GM12873 (cell line): ENCODE results near the gene C1QTNF7.

Source experiments
- TF ChIP-seq, protein P1 (sequence below): IDR thresholded peaks from 2 replicates; pipeline ENCODE4 v1.5.1; 2012; ENCODE audit warnings: low read depth, mild to moderate bottlenecking, moderate library complexity, low read length, control low read depth; ENCODE audit not compliant: insufficient read depth; ENCODE audit errors: missing control alignments

C1QTNF7 gene

DNA sequence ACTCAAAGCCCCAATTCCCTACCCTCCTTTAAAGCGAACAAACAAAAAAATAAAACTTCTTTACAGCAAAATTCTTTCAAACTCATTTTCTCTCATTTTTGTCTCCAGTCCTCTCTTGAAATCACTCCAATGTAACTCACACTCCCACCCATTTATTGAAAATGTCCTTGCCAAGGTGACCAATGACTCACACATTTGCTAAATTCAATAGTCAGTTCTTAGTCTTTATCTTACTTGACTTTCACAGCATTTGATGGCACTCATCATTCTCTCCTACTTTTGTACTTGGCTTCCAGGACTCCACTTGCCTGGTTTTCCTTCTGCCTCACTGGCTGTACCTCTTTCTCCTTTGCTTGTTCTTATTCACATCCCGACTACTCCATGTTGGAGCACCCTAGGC lies 61.7 kb downstream of the C1QTNF7 start:
- TF ChIP-seq, protein P1, sequence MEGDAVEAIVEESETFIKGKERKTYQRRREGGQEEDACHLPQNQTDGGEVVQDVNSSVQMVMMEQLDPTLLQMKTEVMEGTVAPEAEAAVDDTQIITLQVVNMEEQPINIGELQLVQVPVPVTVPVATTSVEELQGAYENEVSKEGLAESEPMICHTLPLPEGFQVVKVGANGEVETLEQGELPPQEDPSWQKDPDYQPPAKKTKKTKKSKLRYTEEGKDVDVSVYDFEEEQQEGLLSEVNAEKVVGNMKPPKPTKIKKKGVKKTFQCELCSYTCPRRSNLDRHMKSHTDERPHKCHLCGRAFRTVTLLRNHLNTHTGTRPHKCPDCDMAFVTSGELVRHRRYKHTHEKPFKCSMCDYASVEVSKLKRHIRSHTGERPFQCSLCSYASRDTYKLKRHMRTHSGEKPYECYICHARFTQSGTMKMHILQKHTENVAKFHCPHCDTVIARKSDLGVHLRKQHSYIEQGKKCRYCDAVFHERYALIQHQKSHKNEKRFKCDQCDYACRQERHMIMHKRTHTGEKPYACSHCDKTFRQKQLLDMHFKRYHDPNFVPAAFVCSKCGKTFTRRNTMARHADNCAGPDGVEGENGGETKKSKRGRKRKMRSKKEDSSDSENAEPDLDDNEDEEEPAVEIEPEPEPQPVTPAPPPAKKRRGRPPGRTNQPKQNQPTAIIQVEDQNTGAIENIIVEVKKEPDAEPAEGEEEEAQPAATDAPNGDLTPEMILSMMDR: no peak

DNA sequence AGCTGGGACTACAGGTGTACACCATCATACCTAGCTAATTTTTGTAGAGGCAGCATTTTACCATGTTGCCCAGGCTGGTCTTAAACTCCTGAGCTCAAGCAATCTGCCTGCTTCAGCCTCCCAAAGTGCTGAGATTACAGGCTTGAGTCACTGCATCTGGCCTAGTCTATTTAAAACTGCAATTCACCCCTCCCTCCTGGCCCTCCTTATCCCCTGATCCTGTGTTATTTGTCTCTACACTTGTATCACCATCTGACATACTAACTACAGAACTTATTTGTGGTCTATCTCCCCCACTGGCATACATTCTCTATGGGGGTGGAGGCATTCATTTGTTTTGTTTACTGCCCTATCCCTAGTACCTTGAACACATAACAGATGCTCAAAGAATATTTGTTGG lies 65.6 kb downstream of the C1QTNF7 start:
- TF ChIP-seq, protein P1: no peak

DNA sequence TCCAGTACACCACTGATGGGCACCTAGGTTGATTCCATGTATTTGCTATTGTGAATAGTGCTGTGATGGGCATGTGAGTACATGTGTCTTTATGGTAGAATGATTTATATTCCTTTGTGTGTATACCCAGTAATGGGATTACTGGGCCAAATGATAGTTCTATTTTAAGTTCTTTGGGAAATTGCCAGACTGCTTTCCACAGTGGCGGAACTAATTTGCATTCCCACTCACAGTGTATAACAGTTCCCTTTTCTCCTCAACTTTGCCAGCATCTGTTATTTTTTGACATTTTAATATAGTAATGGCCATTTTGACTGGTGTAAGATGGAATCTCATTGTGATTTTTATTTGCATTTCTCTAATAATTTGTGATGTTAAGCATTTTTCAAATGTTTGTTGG lies 67.8 kb downstream of the C1QTNF7 start:
- TF ChIP-seq, protein P1: no peak
